K562 (cell line): ENCODE data around the gene CALML3. TPM values are rescaled to one million over a fixed set of nuclear protein-coding genes. Genes with fewer than 3 reads are reported as not detected.

Experiments
- ATAC-seq: fragments of 200-7000 bp; cut with Tn5 transposase; 3 replicates; pipeline ENCODE4 v1.9.1; 2020; ENCODE audit warnings: moderate library complexity
- BruUV-seq: library from RNA; stranded (reverse); fragments of 400-500 nt; replicated peaks from 2 replicates; lab custom pipeline; 2021; lab: Mats Ljungman, UMichigan
- CTCF ChIA-PET: fragments of 300-600 bp; formaldehyde crosslinking; extraction: SDS; loops from one replicate; lab custom pipeline; 2021; ENCODE audit warnings: low intra/inter-chr PET ratio; lab: Yijun Ruan, JAX
- POLR2A ChIA-PET: fragments of 300-600, 350-650 bp; sonication (Branson Sonifier 250); formaldehyde crosslinking; extraction: SDS; loops from one replicate; lab custom pipeline; 2021; ENCODE audit warnings: antibody characterized with exemption, inconsistent platforms; lab: Yijun Ruan, JAX
- DNase-seq, 4 experiments: peaks; one replicate each; pipeline versions ENCODE4 v3.0.0 to v3.0.0-alpha.2; 2011 to 2018; ENCODE audit warnings: low spot score in 3 of 4, mixed read lengths in 3 of 4; ENCODE audit errors: extremely low read depth in 1 of 4
- FAIRE-seq: peaks from 2 replicates; lab custom pipeline; 2011; peaks lifted over from hg19 to GRCh38; lab: Jason Lieb, UNC
- H2AFZ ChIP-seq: 2 replicates; pipeline ENCODE4 v1.6.0; 2011; ENCODE audit warnings: low read depth, low read length, control low read depth, inconsistent platforms
- H3K27ac ChIP-seq: fragments of 200-600 bp; 3 replicates; pipeline ENCODE4 v1.8.0; 2011; ENCODE audit warnings: low read depth, mild to moderate bottlenecking, control low read depth, inconsistent platforms, low read length, moderate library complexity, mixed read lengths; ENCODE audit errors: extremely low read depth
- H3K27me3 ChIP-seq, 2 experiments: fragments of 300-600 bp in 1 of 2; 2 replicates in 1 of 2; 3 replicates in 1 of 2; pipeline versions ENCODE4 v1.6.0 to v1.8.0; 2011; ENCODE audit warnings: inconsistent platforms in 2 of 2, low read length in 2 of 2, mild to moderate bottlenecking in 1 of 2, mixed read lengths in 1 of 2, moderate library complexity in 1 of 2; ENCODE audit not compliant: control insufficient read depth in 2 of 2, insufficient read depth in 2 of 2
- H3K36me3 ChIP-seq: fragments of 300-600 bp; 3 replicates; pipeline ENCODE4 v1.8.0; 2011; ENCODE audit warnings: mild to moderate bottlenecking, low read length, inconsistent platforms; ENCODE audit not compliant: control insufficient read depth, insufficient read depth
- H3K4me1 ChIP-seq, 2 experiments: fragments of 200-600 bp in 1 of 2; replicated peaks in 1 of 2; 2 replicates in 1 of 2; 3 replicates in 1 of 2; pipeline versions ENCODE4 v1.5.1 to v1.8.0; 2011; ENCODE audit warnings: inconsistent platforms in 2 of 2, low read length in 2 of 2, mild to moderate bottlenecking in 1 of 2, mixed read lengths in 1 of 2, moderate library complexity in 1 of 2; ENCODE audit not compliant: control insufficient read depth in 2 of 2, insufficient read depth in 2 of 2
- H3K4me2 ChIP-seq: 2 replicates; pipeline ENCODE4 v1.6.1; 2011; ENCODE audit warnings: low read length, control low read depth, inconsistent platforms, mixed read lengths; ENCODE audit not compliant: insufficient read depth
- H3K4me3 ChIP-seq: fragments of 200-600 bp; sonication (generic), shearing (Covaris generic); 2 replicates; pipeline ENCODE4 v1.5.1; 2016; ENCODE audit warnings: control low read depth, inconsistent platforms
- H3K79me2 ChIP-seq: fragments of 200-600 bp; 3 replicates; pipeline ENCODE4 v1.8.0; 2011; ENCODE audit warnings: low read length, inconsistent platforms; ENCODE audit not compliant: control insufficient read depth, insufficient read depth
- H3K9ac ChIP-seq, 2 experiments: 2 replicates each; pipeline versions ENCODE4 v1.6.0 to v1.6.1; 2011; ENCODE audit warnings: low read depth in 2 of 2, low read length in 2 of 2, control low read depth in 1 of 2, inconsistent platforms in 1 of 2, mild to moderate bottlenecking in 1 of 2, mixed read lengths in 1 of 2; ENCODE audit not compliant: insufficient read depth in 1 of 2
- H3K9me1 ChIP-seq: one replicate; pipeline ENCODE4 v1.6.0; 2011; ENCODE audit warnings: inconsistent platforms, mild to moderate bottlenecking, low read length, moderate library complexity; ENCODE audit not compliant: control insufficient read depth, insufficient read depth
- H3K9me3 ChIP-seq: replicated peaks from 2 replicates; pipeline ENCODE4 v1.5.1; 2011; ENCODE audit warnings: low read depth, low read length, inconsistent platforms; ENCODE audit not compliant: control insufficient read depth, insufficient read depth
- H4K20me1 ChIP-seq: replicated peaks from 2 replicates; pipeline ENCODE4 v1.6.1; 2011; ENCODE audit warnings: low read length, inconsistent platforms, mixed read lengths; ENCODE audit not compliant: control insufficient read depth, insufficient read depth
- EHMT2 ChIP-seq: fragments of 450-650 bp; IDR thresholded peaks from 2 replicates; pipeline ENCODE4 v1.6.1; 2018; ENCODE audit warnings: antibody characterized with exemption
- ETS2 ChIP-seq: IDR thresholded peaks from 2 replicates; pipeline ENCODE4 v1.6.1; 2016; ENCODE audit warnings: borderline replicate concordance, missing genetic modification characterization, mild to moderate bottlenecking, moderate library complexity, missing compliant biosample characterization; ENCODE audit not compliant: poor library complexity, severe bottlenecking
- MTA1 ChIP-seq: fragments of 450-650 bp; IDR thresholded peaks from 2 replicates; pipeline ENCODE4 v1.6.1; 2017; ENCODE audit warnings: borderline replicate concordance
- PRMT5 ChIP-seq: sonication (generic); formaldehyde crosslinking; IDR thresholded peaks from 2 replicates; pipeline ENCODE4 v1.5.0; 2020; ENCODE audit warnings: missing genetic modification reagents
- ZBED1 ChIP-seq: IDR thresholded peaks from 2 replicates; pipeline ENCODE4 v1.6.1; 2014
- ZBTB17 ChIP-seq: fragments of 450-650 bp; formaldehyde crosslinking; IDR thresholded peaks from 2 replicates; pipeline ENCODE4 v1.4.0; 2020; ENCODE audit warnings: mild to moderate bottlenecking
- WGBS: fragments of 100-300 bp; shearing (Covaris generic); methylation state at CpG from one replicate; pipeline ENCODE4 v1.1.6; 2016; ENCODE audit warnings: low coverage, mixed read lengths; ENCODE audit not compliant: insufficient coverage; ENCODE audit errors: missing lambda C conversion rate; 5-methylcytosine and 5-hydroxymethylcytosine counted together
- in situ Hi-C: fragments of 300-500 bp; cut with MboI; formaldehyde crosslinking; loops from 4 replicates; pipeline ENCODE4 v1.15.0; 2018; ENCODE audit warnings: inconsistent platforms, mixed read lengths
- intact Hi-C: fragments of 100-400 bp; cut with micrococcal nuclease; formaldehyde crosslinking; loops from 2 replicates; pipeline ENCODE4 v1.14.2; 2022
- polyA plus RNA-seq, 8 experiments: library from polyadenylated mRNA; depleted of rRNA in 4 of 8; stranded (reverse) in 5 of 8; unstranded in 3 of 8; fragments of >200 nt; fragmentation: Nextera tagmentation in 2 of 8; fragmentation: Illumina TruSeq in 1 of 8; extraction: Ambion mirVana in 2 of 8; extraction: Trizol in 1 of 8; gene quantifications; 2 replicates each; pipeline versions ENCODE4 v1.2.1 to v1.2.3, GENCODE V29; 2011 to 2014; ENCODE audit warnings: inconsistent platforms in 1 of 8, missing spikeins in 1 of 8
- total RNA-seq, 7 experiments: library from RNA; depleted of rRNA in 6 of 7; stranded (reverse); fragments of >200 nt in 6 of 7; fragmentation: Illumina TruSeq in 2 of 7; extraction: Trizol in 2 of 7; gene quantifications; 2 replicates each; pipeline versions ENCODE4 v1.2.1 to v1.2.3, GENCODE V29; 2011 to 2021; ENCODE audit warnings: low replicate concordance in 1 of 7
- TF ChIP-seq, protein P1 (sequence below), 2 experiments: fragments of 450-650 bp in 1 of 2; sonication (generic) in 1 of 2; formaldehyde crosslinking; conservative IDR thresholded peaks; 2 replicates each; pipeline versions ENCODE4 v1.4.0 to v1.8.1; 2020 to 2022; ENCODE audit warnings: mild to moderate bottlenecking in 1 of 2, missing genetic modification reagents in 1 of 2

The CALML3 gene
- total and polyA plus RNA-seq, 9 of the 15 experiments (the other 6 are each of a cell fraction or from before 2014, with no cell fraction given), result not detected

DNA sequence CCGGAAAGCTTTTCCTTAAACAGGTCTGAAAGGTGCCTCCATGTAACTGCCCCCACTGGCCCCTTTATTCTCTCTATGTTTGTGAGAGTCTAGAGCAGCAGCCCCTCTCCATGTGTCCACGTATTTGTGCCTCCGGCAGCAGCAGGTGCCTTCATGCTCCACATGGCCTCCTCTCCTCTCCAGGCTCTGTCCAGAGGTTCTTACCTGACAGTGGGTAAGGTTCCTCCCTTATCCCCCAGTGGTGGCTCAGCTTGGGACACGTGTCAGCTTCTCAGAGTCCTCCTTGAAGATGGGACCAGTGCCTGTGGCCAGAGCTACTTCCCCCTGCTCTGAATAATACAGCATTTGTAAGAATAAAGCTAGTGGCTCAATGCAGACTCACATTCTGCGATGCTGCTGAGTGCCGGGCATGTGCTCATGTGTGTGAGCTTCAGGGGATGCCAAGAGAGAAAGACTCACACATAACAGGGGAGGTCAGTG lies 7.9 kb downstream of the CALML3 start:
- POLR2A ChIA-PET, result interaction anchor here (1.1 kb wide), 1 partner anchor 17 kb away, joined by 4 read pairs; no protein-coding TSS in a partner anchor
- no peaks in the 10 kb centered on the region for H3K36me3 ChIP-seq
- peaks cover 8 to 22% of the 10 kb centered on the region in 2 experiments; a peak in 3 of 5 replicates for H3K4me1 ChIP-seq
- H4K20me1 ChIP-seq, result no peaks in the 10 kb centered on the region
- no peaks in the 10 kb centered on the region for H3K79me2 ChIP-seq
- WGBS, result 63% methylated on average over 6 of the region's 6 CpGs
- DNase-seq, result no peak
- H2AFZ ChIP-seq, result no peak overlapping the region
- TF ChIP-seq PRMT5 (CRISPR knock-in tag) (no peak), ETS2 (tag) (no peak), ZBTB17 (no peak), ZBED1 (no peak), EHMT2 (no peak), MTA1 (no peak)
- TF ChIP-seq, protein P1, sequence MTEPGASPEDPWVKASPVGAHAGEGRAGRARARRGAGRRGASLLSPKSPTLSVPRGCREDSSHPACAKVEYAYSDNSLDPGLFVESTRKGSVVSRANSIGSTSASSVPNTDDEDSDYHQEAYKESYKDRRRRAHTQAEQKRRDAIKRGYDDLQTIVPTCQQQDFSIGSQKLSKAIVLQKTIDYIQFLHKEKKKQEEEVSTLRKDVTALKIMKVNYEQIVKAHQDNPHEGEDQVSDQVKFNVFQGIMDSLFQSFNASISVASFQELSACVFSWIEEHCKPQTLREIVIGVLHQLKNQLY (CRISPR knock-in tag; conservative IDR thresholded peaks at IDR 0.05), result no peak
- FAIRE-seq, result no peak
- no peak overlapping the region for H3K4me3 ChIP-seq
- no TSS peak for BruUV-seq
- no peaks in the 10 kb centered on the region for H3K27me3 ChIP-seq
- no peaks in the 10 kb centered on the region for H3K9me3 ChIP-seq
- in situ Hi-C loops (no loop called here), intact Hi-C loops (no loop called here)
- no peaks in the 10 kb centered on the region for H3K9me1 ChIP-seq
- no peak for ATAC-seq
- no peak overlapping the region for H3K27ac ChIP-seq
- CTCF ChIA-PET, result no interaction called here
- no peak overlapping the region for H3K4me2 ChIP-seq
- H3K9ac ChIP-seq, result no peak overlapping the region; a peak in 1 of 4 replicates
